B cell (primary cell): ENCODE data around the gene DOCK1. TPM values are rescaled to one million over a fixed set of nuclear protein-coding genes. Genes with fewer than 3 reads are reported as not detected.

Experiments
- ATAC-seq: fragments of 200-7000 bp; cut with Tn5 transposase; one replicate; pipeline ENCODE4 v1.10.0; 2021; ENCODE audit warnings: low read depth, mild to moderate bottlenecking, moderate number of reproducible peaks, moderate library complexity
- CTCF ChIA-PET: fragments of 350-600 bp; sonication (Branson Sonifier 250); formaldehyde crosslinking; loops from one replicate; lab custom pipeline; 2021; ENCODE audit warnings: antibody characterized with exemption, inconsistent platforms; lab: Charles Lee
- POLR2A ChIA-PET: fragments of 350-600 bp; sonication (Branson Sonifier 250); formaldehyde crosslinking; loops from one replicate; lab custom pipeline; 2021; ENCODE audit warnings: antibody characterized with exemption; lab: Charles Lee
- DNase-seq: peaks from one replicate; pipeline ENCODE4 v3.0.0; 2013
- H2AFZ ChIP-seq: 2 replicates; pipeline ENCODE4 v1.6.1; 2012; ENCODE audit warnings: mild to moderate bottlenecking, low read depth, low read length; ENCODE audit not compliant: insufficient read depth, poor library complexity, severe bottlenecking
- H3K27ac ChIP-seq, 2 donors: 1 replicate in 1 of 2; 2 replicates in 1 of 2; pipeline ENCODE4 v1.5.1; 2012 to 2013; ENCODE audit warnings: low read length in 2 of 2, mild to moderate bottlenecking in 2 of 2, moderate library complexity in 1 of 2
- H3K27me3 ChIP-seq, 4 experiments: fragments of 200-600 bp in 1 of 4; sonication (generic) in 1 of 4; replicated peaks in 1 of 4; 1 replicate in 2 of 4; 2 replicates in 2 of 4; pipeline versions ENCODE4 v1.6.1 to v1.7.0; 2013 to 2016; ENCODE audit warnings: low read length in 3 of 4, mild to moderate bottlenecking in 2 of 4, mixed read lengths in 1 of 4, moderate library complexity in 1 of 4; ENCODE audit not compliant: insufficient read depth in 4 of 4, control insufficient read depth in 3 of 4; ENCODE audit errors: control extremely low read depth in 1 of 4
- H3K36me3 ChIP-seq, 2 experiments: replicated peaks in 1 of 2; 1 replicate in 1 of 2; 2 replicates in 1 of 2; pipeline versions ENCODE4 v1.6.1 to v1.7.1; 2013; ENCODE audit warnings: low read length in 1 of 2; ENCODE audit not compliant: insufficient read depth in 2 of 2, control insufficient read depth in 1 of 2; ENCODE audit errors: control extremely low read depth in 1 of 2, extremely low read depth in 1 of 2
- H3K4me1 ChIP-seq, 2 donors: fragments of 200-600 bp in 1 of 2; sonication (generic) in 1 of 2; 1 replicate in 1 of 2; 2 replicates in 1 of 2; pipeline versions ENCODE4 v1.5.1 to v1.6.1; 2013 to 2017; ENCODE audit warnings: low read length in 2 of 2; ENCODE audit not compliant: control insufficient read depth in 2 of 2, insufficient read depth in 2 of 2
- H3K4me2 ChIP-seq: replicated peaks from 2 replicates; pipeline ENCODE3; 2012; ENCODE audit warnings: mild to moderate bottlenecking, low read depth, low read length; ENCODE audit not compliant: poor library complexity, severe bottlenecking
- H3K4me3 ChIP-seq, 5 experiments: fragments of 200-600 bp in 1 of 5; sonication (generic) in 1 of 5; 1 replicate in 3 of 5; 2 replicates in 2 of 5; pipeline versions ENCODE4 v1.5.1 to v1.7.0; 2011 to 2016; ENCODE audit warnings: low read length in 4 of 5, mild to moderate bottlenecking in 4 of 5, low read depth in 2 of 5, control low read depth in 1 of 5, moderate library complexity in 1 of 5; ENCODE audit not compliant: insufficient read depth in 1 of 5; ENCODE audit errors: control extremely low read depth in 1 of 5, extremely low read depth in 1 of 5
- H3K79me2 ChIP-seq: fragments of 200-600 bp; sonication (generic); one replicate; pipeline ENCODE4 v1.6.0; 2016; ENCODE audit warnings: low read length; ENCODE audit not compliant: control insufficient read depth, insufficient read depth
- H3K9ac ChIP-seq: fragments of 200-600 bp; sonication (generic); 2 replicates; pipeline ENCODE4 v1.6.1; 2017; ENCODE audit warnings: mild to moderate bottlenecking, low read length, moderate library complexity
- H3K9me3 ChIP-seq, 3 donors: one replicate each; pipeline versions ENCODE4 v1.6.1 to v1.7.1; 2013; ENCODE audit warnings: low read length in 2 of 3; ENCODE audit not compliant: control insufficient read depth in 2 of 3, insufficient read depth in 1 of 3; ENCODE audit errors: control extremely low read depth in 1 of 3
- H4K20me1 ChIP-seq: 2 replicates; pipeline ENCODE4 v1.6.0; 2012; ENCODE audit warnings: mild to moderate bottlenecking, low read length; ENCODE audit not compliant: insufficient read depth, control insufficient read depth, poor library complexity, severe bottlenecking
- H3K27ac Mint-ChIP-seq: one replicate; pipeline ENCODE4 v1.8.0; 2021; ENCODE audit warnings: mixed read lengths
- H3K27me3 Mint-ChIP-seq: one replicate; pipeline ENCODE4 v1.8.0; 2021; ENCODE audit warnings: mixed read lengths
- H3K4me1 Mint-ChIP-seq: one replicate; pipeline ENCODE4 v1.8.0; 2021; ENCODE audit warnings: mixed read lengths
- H3K4me3 Mint-ChIP-seq: one replicate; pipeline ENCODE4 v1.8.0; 2021; ENCODE audit warnings: mixed read lengths
- H3K9me3 Mint-ChIP-seq: one replicate; pipeline ENCODE4 v1.8.0; 2022; ENCODE audit warnings: mixed read lengths; ENCODE audit not compliant: insufficient read depth
- CTCF ChIP-seq: fragments of 200-600 bp; IDR thresholded peaks from one replicate; pipeline ENCODE4 v1.8.0; 2022; ENCODE audit warnings: antibody characterized with exemption, mild to moderate bottlenecking
- EZH2 ChIP-seq: IDR thresholded peaks from 2 replicates; pipeline ENCODE4 v1.6.1; 2012; ENCODE audit warnings: borderline replicate concordance, low read depth, mild to moderate bottlenecking, moderate library complexity, low read length; ENCODE audit not compliant: insufficient read depth, poor library complexity, severe bottlenecking
- WGBS: methylation state at CpG from one replicate; pipeline ENCODE4 v1.1.5; 2013; ENCODE audit warnings: missing lambda C conversion rate; ENCODE audit not compliant: insufficient coverage; 5-methylcytosine and 5-hydroxymethylcytosine counted together
- intact Hi-C: fragments of 100-400 bp; cut with micrococcal nuclease; formaldehyde crosslinking; loops from one replicate; pipeline ENCODE4 v1.10.0; 2022
- polyA plus RNA-seq: library from polyadenylated mRNA; depleted of rRNA; stranded (reverse); fragments of >200 nt; gene quantifications from 2 replicates; pipeline ENCODE4 v1.2.3, GENCODE V29; 2012
- total RNA-seq, 2 donors: library from RNA; stranded (reverse); fragments of 120-200 nt in 1 of 2; gene quantifications; 1 replicate in 1 of 2; 2 replicates in 1 of 2; pipeline versions ENCODE4 v1.2.3 to v1.2.4, GENCODE V29; 2013 to 2022

Gene DOCK1
- total and polyA plus RNA-seq, 2 donors (not counting 1 experiment from before 2014, with no cell fraction given): not detected

DNA sequence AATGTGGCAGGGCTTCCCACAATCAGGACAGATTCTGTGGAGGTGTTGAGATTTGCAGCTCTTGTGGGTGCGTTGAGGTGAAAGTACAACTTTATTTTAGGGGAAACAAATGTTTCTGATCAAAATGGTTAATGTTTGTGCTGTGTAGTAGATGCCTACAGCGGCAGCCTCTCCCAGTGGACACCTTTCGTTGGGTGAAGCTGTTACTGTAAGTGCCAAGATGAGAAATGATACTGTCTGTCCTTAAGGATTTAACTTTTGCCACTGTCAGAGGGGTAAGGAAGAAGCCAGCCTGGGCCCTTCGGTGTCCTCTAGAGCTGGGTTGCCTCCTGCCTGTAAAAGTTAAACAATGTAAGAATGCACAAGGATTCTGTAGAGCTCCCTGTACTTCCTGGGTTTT lies 27.9 kb downstream of the DOCK1 start:
- WGBS: 84% methylated on average over 4 of the region's 4 CpGs

More for the DNA sequence above, 27.9 kb downstream of the DOCK1 start:
- Histone ChIP-seq H3K36me3 (no peaks in the 10 kb centered on the region), H3K9ac (no peak overlapping the region), H3K4me3 (no peak overlapping the region), H3K27ac (no peak overlapping the region), H3K4me2 (no peak overlapping the region), H3K27me3 (no peaks in the 10 kb centered on the region), H3K4me1 (no peaks in the 10 kb centered on the region), H3K79me2 (no peaks in the 10 kb centered on the region), H3K9me3 (no peaks in the 10 kb centered on the region), H2AFZ (no peak overlapping the region), H4K20me1 (no peaks in the 10 kb centered on the region)
- ChIA-PET CTCF (no interaction called here), POLR2A (no interaction called here)
- no peaks in the 10 kb centered on the region for H3K27me3 Mint-ChIP-seq
- intact Hi-C loops: no loop called here
- no peaks in the 10 kb centered on the region for H3K9me3 Mint-ChIP-seq
- no peak for DNase-seq
- H3K27ac Mint-ChIP-seq: no peak overlapping the region
- no peak for ATAC-seq
- H3K4me3 Mint-ChIP-seq: no peak overlapping the region
- no peaks in the 10 kb centered on the region for H3K4me1 Mint-ChIP-seq
- TF ChIP-seq EZH2: no peak
- no peak for TF ChIP-seq CTCF
